H1 (cell line): Measurements from ENCODE around the gene LIPC. TPM values are rescaled to one million over a fixed set of nuclear protein-coding genes. Genes with fewer than 3 reads are reported as not detected.

ENCODE experiments used
- polyA plus RNA-seq, 7 experiments: library from polyadenylated mRNA; depleted of rRNA in 3 of 7; stranded (reverse) in 5 of 7; unstranded in 2 of 7; fragments of >200 nt in 5 of 7; fragments of 200-250 nt in 2 of 7; gene quantifications; 1 replicate in 5 of 7; 2 replicates in 1 of 7; 4 replicates in 1 of 7; pipeline versions ENCODE4 v1.2.1 to v1.2.3, GENCODE V29; 2011 to 2013; ENCODE audit warnings: missing spikeins in 2 of 7, mixed read lengths in 2 of 7
- total RNA-seq: library from RNA; stranded (reverse); fragmentation: NEBNext Ultra II Directional; extraction: Animal tissue kit (Norgen Biotek cat#: 25700); gene quantifications from 2 replicates; pipeline ENCODE4 v1.2.1, GENCODE V29; 2021
- TF ChIP-seq, protein P1 (sequence below): fragments of 300-600 bp; sonication (generic); IDR thresholded peaks from 2 replicates; pipeline ENCODE4 v1.7.1; 2012; ENCODE audit warnings: low read length, moderate library complexity, mild to moderate bottlenecking, inconsistent platforms; ENCODE audit not compliant: insufficient replicate concordance

LIPC gene
- total and polyA plus RNA-seq, 2 of the 8 experiments (the other 6 are each of a cell fraction or from before 2014, with no cell fraction given) = not detected

DNA sequence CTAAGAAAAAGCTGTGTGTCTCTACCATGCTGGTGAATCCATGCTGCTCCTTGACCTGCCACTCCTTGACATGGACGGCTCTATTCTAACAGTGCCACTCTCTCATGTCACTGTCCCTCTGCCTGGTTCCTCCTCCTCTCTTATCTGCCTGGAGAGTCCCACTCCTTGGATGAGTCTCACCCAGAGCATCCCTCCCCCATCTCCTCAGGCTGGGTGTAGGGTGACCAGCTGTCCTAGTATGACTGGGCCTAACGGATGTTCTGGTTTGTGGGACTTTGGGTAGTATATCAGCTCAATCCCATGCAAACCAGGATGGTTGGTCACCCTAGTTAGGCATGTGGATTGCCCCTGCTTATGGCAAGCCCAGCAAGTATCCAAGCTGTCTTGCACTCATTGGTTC is 54.3 kb downstream of the LIPC start (continued):
- TF ChIP-seq, protein P1, sequence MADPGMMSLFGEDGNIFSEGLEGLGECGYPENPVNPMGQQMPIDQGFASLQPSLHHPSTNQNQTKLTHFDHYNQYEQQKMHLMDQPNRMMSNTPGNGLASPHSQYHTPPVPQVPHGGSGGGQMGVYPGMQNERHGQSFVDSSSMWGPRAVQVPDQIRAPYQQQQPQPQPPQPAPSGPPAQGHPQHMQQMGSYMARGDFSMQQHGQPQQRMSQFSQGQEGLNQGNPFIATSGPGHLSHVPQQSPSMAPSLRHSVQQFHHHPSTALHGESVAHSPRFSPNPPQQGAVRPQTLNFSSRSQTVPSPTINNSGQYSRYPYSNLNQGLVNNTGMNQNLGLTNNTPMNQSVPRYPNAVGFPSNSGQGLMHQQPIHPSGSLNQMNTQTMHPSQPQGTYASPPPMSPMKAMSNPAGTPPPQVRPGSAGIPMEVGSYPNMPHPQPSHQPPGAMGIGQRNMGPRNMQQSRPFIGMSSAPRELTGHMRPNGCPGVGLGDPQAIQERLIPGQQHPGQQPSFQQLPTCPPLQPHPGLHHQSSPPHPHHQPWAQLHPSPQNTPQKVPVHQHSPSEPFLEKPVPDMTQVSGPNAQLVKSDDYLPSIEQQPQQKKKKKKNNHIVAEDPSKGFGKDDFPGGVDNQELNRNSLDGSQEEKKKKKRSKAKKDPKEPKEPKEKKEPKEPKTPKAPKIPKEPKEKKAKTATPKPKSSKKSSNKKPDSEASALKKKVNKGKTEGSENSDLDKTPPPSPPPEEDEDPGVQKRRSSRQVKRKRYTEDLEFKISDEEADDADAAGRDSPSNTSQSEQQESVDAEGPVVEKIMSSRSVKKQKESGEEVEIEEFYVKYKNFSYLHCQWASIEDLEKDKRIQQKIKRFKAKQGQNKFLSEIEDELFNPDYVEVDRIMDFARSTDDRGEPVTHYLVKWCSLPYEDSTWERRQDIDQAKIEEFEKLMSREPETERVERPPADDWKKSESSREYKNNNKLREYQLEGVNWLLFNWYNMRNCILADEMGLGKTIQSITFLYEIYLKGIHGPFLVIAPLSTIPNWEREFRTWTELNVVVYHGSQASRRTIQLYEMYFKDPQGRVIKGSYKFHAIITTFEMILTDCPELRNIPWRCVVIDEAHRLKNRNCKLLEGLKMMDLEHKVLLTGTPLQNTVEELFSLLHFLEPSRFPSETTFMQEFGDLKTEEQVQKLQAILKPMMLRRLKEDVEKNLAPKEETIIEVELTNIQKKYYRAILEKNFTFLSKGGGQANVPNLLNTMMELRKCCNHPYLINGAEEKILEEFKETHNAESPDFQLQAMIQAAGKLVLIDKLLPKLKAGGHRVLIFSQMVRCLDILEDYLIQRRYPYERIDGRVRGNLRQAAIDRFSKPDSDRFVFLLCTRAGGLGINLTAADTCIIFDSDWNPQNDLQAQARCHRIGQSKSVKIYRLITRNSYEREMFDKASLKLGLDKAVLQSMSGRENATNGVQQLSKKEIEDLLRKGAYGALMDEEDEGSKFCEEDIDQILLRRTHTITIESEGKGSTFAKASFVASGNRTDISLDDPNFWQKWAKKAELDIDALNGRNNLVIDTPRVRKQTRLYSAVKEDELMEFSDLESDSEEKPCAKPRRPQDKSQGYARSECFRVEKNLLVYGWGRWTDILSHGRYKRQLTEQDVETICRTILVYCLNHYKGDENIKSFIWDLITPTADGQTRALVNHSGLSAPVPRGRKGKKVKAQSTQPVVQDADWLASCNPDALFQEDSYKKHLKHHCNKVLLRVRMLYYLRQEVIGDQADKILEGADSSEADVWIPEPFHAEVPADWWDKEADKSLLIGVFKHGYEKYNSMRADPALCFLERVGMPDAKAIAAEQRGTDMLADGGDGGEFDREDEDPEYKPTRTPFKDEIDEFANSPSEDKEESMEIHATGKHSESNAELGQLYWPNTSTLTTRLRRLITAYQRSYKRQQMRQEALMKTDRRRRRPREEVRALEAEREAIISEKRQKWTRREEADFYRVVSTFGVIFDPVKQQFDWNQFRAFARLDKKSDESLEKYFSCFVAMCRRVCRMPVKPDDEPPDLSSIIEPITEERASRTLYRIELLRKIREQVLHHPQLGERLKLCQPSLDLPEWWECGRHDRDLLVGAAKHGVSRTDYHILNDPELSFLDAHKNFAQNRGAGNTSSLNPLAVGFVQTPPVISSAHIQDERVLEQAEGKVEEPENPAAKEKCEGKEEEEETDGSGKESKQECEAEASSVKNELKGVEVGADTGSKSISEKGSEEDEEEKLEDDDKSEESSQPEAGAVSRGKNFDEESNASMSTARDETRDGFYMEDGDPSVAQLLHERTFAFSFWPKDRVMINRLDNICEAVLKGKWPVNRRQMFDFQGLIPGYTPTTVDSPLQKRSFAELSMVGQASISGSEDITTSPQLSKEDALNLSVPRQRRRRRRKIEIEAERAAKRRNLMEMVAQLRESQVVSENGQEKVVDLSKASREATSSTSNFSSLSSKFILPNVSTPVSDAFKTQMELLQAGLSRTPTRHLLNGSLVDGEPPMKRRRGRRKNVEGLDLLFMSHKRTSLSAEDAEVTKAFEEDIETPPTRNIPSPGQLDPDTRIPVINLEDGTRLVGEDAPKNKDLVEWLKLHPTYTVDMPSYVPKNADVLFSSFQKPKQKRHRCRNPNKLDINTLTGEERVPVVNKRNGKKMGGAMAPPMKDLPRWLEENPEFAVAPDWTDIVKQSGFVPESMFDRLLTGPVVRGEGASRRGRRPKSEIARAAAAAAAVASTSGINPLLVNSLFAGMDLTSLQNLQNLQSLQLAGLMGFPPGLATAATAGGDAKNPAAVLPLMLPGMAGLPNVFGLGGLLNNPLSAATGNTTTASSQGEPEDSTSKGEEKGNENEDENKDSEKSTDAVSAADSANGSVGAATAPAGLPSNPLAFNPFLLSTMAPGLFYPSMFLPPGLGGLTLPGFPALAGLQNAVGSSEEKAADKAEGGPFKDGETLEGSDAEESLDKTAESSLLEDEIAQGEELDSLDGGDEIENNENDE = no peak
